Lower lobe of right lung (tissue), 2 donors: Measurements from ENCODE around the gene VN1R5. TPM values are rescaled to one million over a fixed set of nuclear protein-coding genes. Genes with fewer than 3 reads are reported as not detected.

Experiments
- ATAC-seq, 2 donors: fragments of 200-7000 bp; cut with Tn5 transposase; one replicate each; pipeline ENCODE4 v1.9.1; 2020 to 2022; ENCODE audit warnings: mild to moderate bottlenecking in 2 of 2, moderate library complexity in 2 of 2
- DNase-seq: peaks from one replicate; pipeline ENCODE4 v3.0.0-alpha.2; 2020
- H3K27ac ChIP-seq: fragments of 200-600 bp; one replicate; pipeline ENCODE4 v1.8.0; 2022
- H3K27me3 ChIP-seq: fragments of 200-600 bp; one replicate; pipeline ENCODE4 v1.8.0; 2022; ENCODE audit warnings: low read depth
- H3K36me3 ChIP-seq: fragments of 200-600 bp; one replicate; pipeline ENCODE4 v1.8.0; 2022; ENCODE audit warnings: mild to moderate bottlenecking
- H3K4me1 ChIP-seq: fragments of 200-600 bp; one replicate; pipeline ENCODE4 v1.8.0; 2022
- H3K4me3 ChIP-seq: fragments of 200-600 bp; one replicate; pipeline ENCODE4 v1.8.0; 2022; ENCODE audit warnings: mild to moderate bottlenecking
- H3K9me3 ChIP-seq: fragments of 200-600 bp; one replicate; pipeline ENCODE4 v1.8.0; 2022
- CTCF ChIP-seq: fragments of 200-600 bp; IDR thresholded peaks from one replicate; pipeline ENCODE4 v1.8.0; 2022; ENCODE audit warnings: antibody characterized with exemption, mild to moderate bottlenecking
- intact Hi-C: fragments of 100-400 bp; cut with DNase I; formaldehyde crosslinking; loops from one replicate; pipeline ENCODE4 v1.11.0; 2022
- total RNA-seq: library from RNA; stranded (reverse); fragmentation: NEBNext Ultra II Directional; extraction: Animal tissue kit (Norgen Biotek cat#: 25700); gene quantifications from one replicate; pipeline ENCODE4 v1.2.1, GENCODE V29; 2021
- donor health status: DM: no; HTN: yes; CAD: no; lungs with severe emphysema.

The VN1R5 gene
- total RNA-seq, 1 donor from 2014 or later, result not detected

- TF ChIP-seq CTCF, result no peak
- ATAC-seq, result no peak
- intact Hi-C loops, result no loop called here
- Histone ChIP-seq H3K27ac (no peak overlapping the region), H3K9me3 (peaks cover 9% of the 10 kb centered on the region), H3K27me3 (no peaks in the 10 kb centered on the region), H3K36me3 (no peaks in the 10 kb centered on the region), H3K4me3 (no peak overlapping the region), H3K4me1 (no peaks in the 10 kb centered on the region)
- no peak for DNase-seq
Measured at GRCh38 chr1:247266053-247266452, 10.2 kb downstream of the VN1R5 start.

GRCh38 chr1:247268390-247269045, 12.6 kb downstream of the VN1R5 start:
- H3K27ac ChIP-seq, result no peak overlapping the region
- TF ChIP-seq CTCF, result no peak
- H3K4me3 ChIP-seq, result no peak overlapping the region
- no peak for DNase-seq
- intact Hi-C loops, result no loop called here
- peaks cover 9% of the 10 kb centered on the region for H3K9me3 ChIP-seq
- no peaks in the 10 kb centered on the region for H3K27me3 ChIP-seq
- H3K4me1 ChIP-seq, result no peaks in the 10 kb centered on the region
- ATAC-seq, result no peak
- H3K36me3 ChIP-seq, result no peaks in the 10 kb centered on the region

- Histone ChIP-seq H3K27me3 (no peaks in the 10 kb centered on the region), H3K36me3 (no peaks in the 10 kb centered on the region), H3K27ac (no peak overlapping the region), H3K9me3 (peaks cover 9% of the 10 kb centered on the region), H3K4me1 (no peaks in the 10 kb centered on the region), H3K4me3 (no peak overlapping the region)
- DNase-seq, result no peak
- no peak for TF ChIP-seq CTCF
- intact Hi-C loops, result no loop called here
- ATAC-seq, result no peak
Measured at GRCh38 chr1:247269133-247269532, 13.3 kb downstream of the VN1R5 start.

GRCh38 chr1:247270003-247270402, 14.1 kb downstream of the VN1R5 start:
- intact Hi-C loops, result no loop called here
- DNase-seq (no peak), ATAC-seq (no peak)
- TF ChIP-seq CTCF, result no peak
- no peaks in the 10 kb centered on the region for H3K36me3 ChIP-seq
- no peaks in the 10 kb centered on the region for H3K4me1 ChIP-seq
- no peak overlapping the region for H3K27ac ChIP-seq
- H3K27me3 ChIP-seq, result no peaks in the 10 kb centered on the region
- no peak overlapping the region for H3K4me3 ChIP-seq
- H3K9me3 ChIP-seq, result peaks cover 9% of the 10 kb centered on the region

GRCh38 chr1:247273013-247273412, 17.1 kb downstream of the VN1R5 start:
- TF ChIP-seq CTCF, result no peak
- Histone ChIP-seq H3K27me3 (no peaks in the 10 kb centered on the region), H3K36me3 (no peaks in the 10 kb centered on the region), H3K4me3 (no peak overlapping the region), H3K4me1 (no peaks in the 10 kb centered on the region), H3K9me3 (peaks cover 9% of the 10 kb centered on the region), H3K27ac (no peak overlapping the region)
- intact Hi-C loops, result no loop called here
- DNase-seq (no peak), ATAC-seq (no peak)
